ENCODE measurements around the gene POLR2J2. TPM values are rescaled to one million over a fixed set of nuclear protein-coding genes. Genes with fewer than 3 reads are reported as not detected.
"Not testable (repeated sequence)": the region's sequence is repeated elsewhere in the genome, so short reads cannot be mapped to it uniquely, and the experiment has no call there.

Gene POLR2J2
- polyA plus RNA-seq (ENCODE audit: low read depth in 6 of 6) = 1 to 10 TPM in 5 of 6 donors, under 1 TPM in 1; 0.76 to 6.2 (median 2.7) TPM

DNA sequence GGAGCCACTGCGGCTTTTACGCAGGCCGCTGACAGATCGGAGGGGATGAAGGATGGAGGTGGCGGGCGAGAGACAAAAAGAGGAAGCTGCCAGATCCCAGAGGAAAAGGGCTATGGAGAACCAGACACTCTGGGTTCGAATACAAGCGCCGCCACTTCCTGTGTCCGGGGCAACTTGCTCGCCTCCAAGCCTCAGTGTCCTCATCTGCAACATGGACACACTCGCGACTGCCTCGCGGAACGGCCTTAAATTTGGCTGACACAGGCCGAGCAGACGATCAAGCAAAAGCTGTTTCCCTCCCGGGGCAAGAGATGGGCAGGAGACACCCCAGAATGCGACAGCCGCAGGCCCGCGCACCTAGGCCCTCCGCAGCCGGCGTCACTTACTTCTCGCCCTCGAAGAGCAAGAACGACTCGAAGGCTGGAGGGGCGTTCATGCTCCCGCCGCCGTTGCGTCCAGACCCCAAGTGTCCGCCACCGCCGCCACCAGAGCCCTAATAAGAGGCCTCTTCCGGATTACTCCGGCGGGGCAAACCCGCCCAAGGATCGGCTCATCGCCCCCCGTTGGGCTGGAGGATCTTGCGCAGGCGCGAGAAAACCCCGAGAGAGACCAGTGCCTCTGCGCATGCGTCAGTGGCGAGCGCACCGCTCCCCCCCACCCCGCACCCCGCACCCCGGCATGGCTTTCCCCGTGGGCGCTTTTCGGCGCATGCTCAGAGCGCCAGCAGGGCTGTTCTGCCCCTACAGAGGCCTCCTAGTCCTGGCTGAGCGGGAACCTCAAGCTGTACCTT is at the start of gene POLR2J2:
POLR2J2 (minus strand) TSS at position 498 of the 790 bp plus-strand sequence; CDS start at position 436, 62 bp downstream.
- H3K9me3 Mint-ChIP-seq, H3K36me3 Mint-ChIP-seq, H3K4me1 Mint-ChIP-seq, DNase-seq, H3K27me3 Mint-ChIP-seq: not testable (repeated sequence)
- H3K4me3 Mint-ChIP-seq = peak within 1 kb of the TSS in 6 of 8 donors; percentile 51 to 90 (median 81)
- peak within 1 kb of the TSS in 4 of 6 donors; percentile 27 to 93 (median 54) for H3K27ac Mint-ChIP-seq
- ATAC-seq (ENCODE audit: low read depth in 2 of 2) = peak; percentile 85 to 88

- H3K36me3 Mint-ChIP-seq; H3K4me1 Mint-ChIP-seq; DNase-seq; H3K4me3 Mint-ChIP-seq; ATAC-seq (ENCODE audit: low read depth in 2 of 2); H3K27ac Mint-ChIP-seq; H3K9me3 Mint-ChIP-seq: not testable (repeated sequence)
- H3K27me3 Mint-ChIP-seq = peaks cover 4 to 21% (median 9%) of the 10 kb centered on the region in 3 donors
Observed at GRCh38 chr7:102718491-102718890, 47.0 kb upstream of the POLR2J2 start.

GRCh38 chr7:102715718-102716117 is 44.3 kb upstream of the POLR2J2 start:
- H3K4me3 Mint-ChIP-seq, H3K27me3 Mint-ChIP-seq, DNase-seq, H3K27ac Mint-ChIP-seq, H3K9me3 Mint-ChIP-seq, H3K36me3 Mint-ChIP-seq, H3K4me1 Mint-ChIP-seq: not testable (repeated sequence)
- peak; percentile 37 to 79 for ATAC-seq (ENCODE audit: low read depth in 2 of 2)

DNA sequence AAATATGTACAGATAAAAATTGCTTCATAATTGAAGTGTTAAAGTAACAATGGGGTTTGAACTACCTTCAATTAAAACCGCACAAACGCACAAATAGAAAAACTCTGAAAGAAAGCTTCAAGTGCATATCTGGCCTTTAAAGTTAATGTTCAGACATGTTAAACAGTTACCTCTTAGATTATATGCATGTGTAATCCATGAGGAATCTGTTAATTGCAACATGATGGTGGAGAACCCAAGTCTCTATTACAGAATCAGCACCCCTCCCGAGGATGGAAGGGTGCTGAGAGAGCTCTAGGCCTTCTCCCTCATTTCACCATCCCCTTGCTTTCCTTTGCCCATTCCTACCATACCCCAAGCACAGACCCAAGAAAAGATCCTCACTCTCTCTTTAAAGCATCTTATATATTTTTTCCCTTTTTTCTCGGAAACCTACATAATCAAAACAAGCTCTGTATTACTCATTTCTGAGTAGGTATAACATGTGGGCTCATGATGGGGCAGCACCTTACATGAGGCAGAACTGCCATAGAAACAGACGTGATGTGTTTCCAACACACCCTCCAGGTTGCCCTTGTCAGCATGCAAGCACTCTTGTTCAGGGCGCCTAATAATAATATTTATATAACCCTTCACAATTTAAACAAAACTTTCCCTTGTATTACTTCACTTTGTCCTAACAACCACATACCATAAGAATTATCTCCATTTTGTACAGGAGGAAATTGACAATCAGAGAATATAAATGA is 43.5 kb upstream of the POLR2J2 start:
- not testable (repeated sequence) for H3K27ac Mint-ChIP-seq; DNase-seq; H3K27me3 Mint-ChIP-seq; H3K36me3 Mint-ChIP-seq; H3K4me3 Mint-ChIP-seq; ATAC-seq (ENCODE audit: low read depth in 2 of 2); H3K9me3 Mint-ChIP-seq; H3K4me1 Mint-ChIP-seq

DNA sequence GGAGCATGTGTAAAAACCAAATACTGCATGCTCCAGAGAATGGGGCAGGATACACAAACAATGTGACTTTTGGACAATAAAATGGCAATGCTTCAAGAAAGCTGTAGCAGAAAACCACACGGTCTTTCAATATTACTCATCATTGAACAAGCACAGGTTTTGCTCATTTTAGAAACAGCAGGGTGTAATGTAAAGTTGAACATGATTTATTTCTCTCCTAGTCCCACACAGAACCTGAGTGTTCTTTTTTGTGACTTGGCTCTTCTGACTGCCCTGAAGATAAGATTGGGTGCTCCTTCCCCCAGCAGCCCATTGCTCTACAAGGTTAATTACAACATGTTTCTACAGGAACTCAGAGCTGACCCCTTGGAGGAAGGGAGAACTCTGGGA is 42.2 kb upstream of the POLR2J2 start:
- ATAC-seq (ENCODE audit: low read depth in 2 of 2); H3K4me3 Mint-ChIP-seq; H3K9me3 Mint-ChIP-seq; H3K36me3 Mint-ChIP-seq; H3K27ac Mint-ChIP-seq; DNase-seq; H3K4me1 Mint-ChIP-seq; H3K27me3 Mint-ChIP-seq: not testable (repeated sequence)

DNA sequence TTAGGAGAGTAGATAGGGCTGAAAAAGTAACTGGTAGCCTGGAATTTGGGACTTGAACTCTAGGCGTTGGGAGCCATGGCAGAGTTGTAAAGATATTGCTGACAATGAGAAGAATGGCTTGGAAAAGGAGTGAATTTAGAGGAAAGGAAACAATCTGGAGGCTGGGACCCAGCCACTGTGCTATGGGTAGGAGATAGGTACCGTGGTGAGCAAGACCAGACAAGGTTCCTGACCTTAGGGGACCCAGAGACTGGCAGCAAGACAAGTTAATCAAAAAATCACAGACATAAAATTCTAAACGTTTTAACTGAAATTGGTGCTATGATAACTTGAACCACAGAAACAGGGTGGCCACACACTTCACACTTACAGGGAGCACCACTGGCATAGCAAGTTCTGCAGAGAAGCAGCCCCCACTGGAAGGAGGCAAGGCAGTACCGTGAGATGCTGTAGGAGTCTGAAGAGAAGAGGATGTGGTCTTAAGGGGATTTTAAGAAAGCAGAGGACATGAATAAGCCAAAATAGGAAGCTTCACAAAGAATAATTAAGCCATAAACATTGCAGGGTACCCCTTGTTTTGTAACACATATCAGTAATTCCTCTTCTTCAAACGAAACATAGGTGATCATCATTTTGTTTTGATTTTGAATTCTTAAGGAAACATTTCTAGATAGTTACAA is 41.7 kb upstream of the POLR2J2 start:
- H3K4me3 Mint-ChIP-seq, H3K4me1 Mint-ChIP-seq, H3K27me3 Mint-ChIP-seq, DNase-seq, H3K9me3 Mint-ChIP-seq, H3K36me3 Mint-ChIP-seq, H3K27ac Mint-ChIP-seq: not testable (repeated sequence)
- ATAC-seq (ENCODE audit: low read depth in 2 of 2) = peak; percentile 51 to 64

DNA sequence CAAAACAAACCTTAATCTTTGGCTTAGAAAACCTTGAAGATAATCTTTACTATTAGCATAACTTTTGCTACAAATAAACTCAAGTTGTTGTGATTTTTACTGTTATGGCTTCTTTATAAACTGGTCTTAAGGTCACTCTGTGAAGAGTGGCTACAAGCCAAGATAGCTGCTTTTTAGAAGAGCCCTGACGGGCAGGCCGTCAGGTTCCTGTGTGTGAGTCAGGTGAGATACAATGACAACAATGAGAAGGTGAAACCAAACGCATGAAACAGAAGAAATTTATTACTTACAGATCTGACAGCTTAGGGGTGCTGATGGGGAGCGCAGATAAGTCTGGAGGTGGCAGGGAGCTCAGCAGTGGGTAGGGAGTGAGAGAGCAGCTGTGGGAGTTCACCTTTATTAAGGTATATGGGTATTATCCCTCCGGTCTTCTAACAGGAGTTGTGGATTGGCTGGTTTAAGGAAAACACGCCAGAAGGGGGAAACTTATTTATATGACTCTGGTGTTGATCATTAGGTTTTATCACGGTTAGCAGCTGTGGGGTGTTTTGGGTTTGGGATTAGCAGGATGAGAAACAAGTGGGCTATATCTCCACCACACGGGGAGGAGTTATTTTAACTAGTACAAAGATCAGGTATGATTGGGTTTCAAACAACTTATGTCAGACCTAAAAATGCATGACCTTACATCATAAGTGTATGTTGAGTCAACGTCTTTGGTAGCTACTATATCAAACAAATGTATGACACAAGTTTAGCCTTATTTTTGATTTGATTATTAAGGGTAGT is 27.7 kb upstream of the POLR2J2 start:
- not testable (repeated sequence) for H3K36me3 Mint-ChIP-seq; H3K4me3 Mint-ChIP-seq; DNase-seq; H3K27ac Mint-ChIP-seq; H3K27me3 Mint-ChIP-seq; ATAC-seq (ENCODE audit: low read depth in 2 of 2); H3K4me1 Mint-ChIP-seq; H3K9me3 Mint-ChIP-seq

GRCh38 chr7:102697642-102698512 is 26.4 kb upstream of the POLR2J2 start:
- ATAC-seq (ENCODE audit: low read depth in 2 of 2); DNase-seq; H3K4me1 Mint-ChIP-seq; H3K27me3 Mint-ChIP-seq; H3K4me3 Mint-ChIP-seq; H3K36me3 Mint-ChIP-seq; H3K9me3 Mint-ChIP-seq; H3K27ac Mint-ChIP-seq: not testable (repeated sequence)

GRCh38 chr7:102696009-102696408 is 24.5 kb upstream of the POLR2J2 start:
- H3K36me3 Mint-ChIP-seq; DNase-seq; H3K27me3 Mint-ChIP-seq; H3K4me3 Mint-ChIP-seq; H3K27ac Mint-ChIP-seq; ATAC-seq (ENCODE audit: low read depth in 2 of 2); H3K4me1 Mint-ChIP-seq; H3K9me3 Mint-ChIP-seq: not testable (repeated sequence)

DNA sequence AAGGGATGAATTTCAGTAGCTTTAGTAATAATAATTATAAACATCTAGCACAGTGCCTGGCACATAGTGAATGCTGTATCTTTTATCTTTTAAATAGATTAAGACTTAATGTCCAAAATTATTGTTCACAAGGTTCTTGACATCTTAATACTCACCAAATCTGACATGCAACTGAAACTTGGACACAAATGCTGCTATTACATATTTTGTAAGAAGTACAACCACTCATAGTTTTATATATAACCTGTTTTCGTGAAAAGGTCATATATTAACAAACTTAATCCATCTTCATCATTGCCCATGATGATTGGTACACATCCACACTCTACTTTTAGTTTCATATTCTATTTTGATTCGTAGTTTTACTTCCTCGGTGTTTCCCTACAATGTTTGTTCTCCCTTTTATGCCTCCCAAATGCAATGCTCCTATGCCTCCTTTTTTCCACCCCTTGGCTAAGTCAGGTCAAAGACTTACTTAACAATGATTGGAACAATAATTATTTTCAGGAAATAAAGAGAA is 23.6 kb upstream of the POLR2J2 start:
- not testable (repeated sequence) for H3K4me1 Mint-ChIP-seq, H3K36me3 Mint-ChIP-seq, H3K9me3 Mint-ChIP-seq, DNase-seq, H3K27me3 Mint-ChIP-seq, H3K27ac Mint-ChIP-seq
- peak; percentile 82 to 88 for ATAC-seq (ENCODE audit: low read depth in 2 of 2)
- H3K4me3 Mint-ChIP-seq = peak overlapping the region in 1 of 8 donors; percentile 46

DNA sequence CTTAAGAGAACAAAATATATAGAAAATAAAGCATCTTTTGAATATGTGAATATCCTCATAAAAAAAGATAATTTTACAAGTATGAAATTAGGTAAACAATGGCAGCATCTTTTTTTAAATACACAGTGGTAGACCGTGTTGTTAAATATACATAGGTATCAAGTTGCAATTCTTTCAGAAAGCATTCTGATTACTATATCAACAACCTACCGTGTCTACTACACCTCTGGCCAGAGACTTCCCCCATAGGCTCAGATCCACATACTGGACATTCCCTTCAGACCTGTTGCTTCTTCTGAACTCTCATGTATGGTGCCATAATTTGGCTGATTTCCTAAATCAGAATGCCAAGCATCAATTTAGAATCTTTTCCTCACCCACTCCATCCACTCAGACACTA is 22.5 kb upstream of the POLR2J2 start:
- not testable (repeated sequence) for ATAC-seq (ENCODE audit: low read depth in 2 of 2); H3K4me3 Mint-ChIP-seq; DNase-seq; H3K9me3 Mint-ChIP-seq; H3K27ac Mint-ChIP-seq; H3K36me3 Mint-ChIP-seq; H3K27me3 Mint-ChIP-seq; H3K4me1 Mint-ChIP-seq

- H3K36me3 Mint-ChIP-seq; DNase-seq; H3K4me1 Mint-ChIP-seq; H3K27ac Mint-ChIP-seq; ATAC-seq (ENCODE audit: low read depth in 2 of 2); H3K9me3 Mint-ChIP-seq; H3K27me3 Mint-ChIP-seq: not testable (repeated sequence)
- H3K4me3 Mint-ChIP-seq = peak overlapping the region in 4 of 8 donors; percentile 25 to 76 (median 70)
Observed at GRCh38 chr7:102690602-102691001, 19.1 kb upstream of the POLR2J2 start.

Measured in naive B cell (primary cell).